Erythroblast (primary cell): Measurements from ENCODE around the gene BRD3OS.

ENCODE experiments used
- GATA1 ChIP-seq: IDR thresholded peaks from 2 replicates; pipeline ENCODE4 v1.6.1; 2011; ENCODE audit warnings: low read depth, mild to moderate bottlenecking, control low read depth, low read length, moderate library complexity
- POLR2A ChIP-seq: IDR thresholded peaks from 2 replicates; pipeline ENCODE4 v1.6.1; 2011; ENCODE audit warnings: mild to moderate bottlenecking, low read length

DNA sequence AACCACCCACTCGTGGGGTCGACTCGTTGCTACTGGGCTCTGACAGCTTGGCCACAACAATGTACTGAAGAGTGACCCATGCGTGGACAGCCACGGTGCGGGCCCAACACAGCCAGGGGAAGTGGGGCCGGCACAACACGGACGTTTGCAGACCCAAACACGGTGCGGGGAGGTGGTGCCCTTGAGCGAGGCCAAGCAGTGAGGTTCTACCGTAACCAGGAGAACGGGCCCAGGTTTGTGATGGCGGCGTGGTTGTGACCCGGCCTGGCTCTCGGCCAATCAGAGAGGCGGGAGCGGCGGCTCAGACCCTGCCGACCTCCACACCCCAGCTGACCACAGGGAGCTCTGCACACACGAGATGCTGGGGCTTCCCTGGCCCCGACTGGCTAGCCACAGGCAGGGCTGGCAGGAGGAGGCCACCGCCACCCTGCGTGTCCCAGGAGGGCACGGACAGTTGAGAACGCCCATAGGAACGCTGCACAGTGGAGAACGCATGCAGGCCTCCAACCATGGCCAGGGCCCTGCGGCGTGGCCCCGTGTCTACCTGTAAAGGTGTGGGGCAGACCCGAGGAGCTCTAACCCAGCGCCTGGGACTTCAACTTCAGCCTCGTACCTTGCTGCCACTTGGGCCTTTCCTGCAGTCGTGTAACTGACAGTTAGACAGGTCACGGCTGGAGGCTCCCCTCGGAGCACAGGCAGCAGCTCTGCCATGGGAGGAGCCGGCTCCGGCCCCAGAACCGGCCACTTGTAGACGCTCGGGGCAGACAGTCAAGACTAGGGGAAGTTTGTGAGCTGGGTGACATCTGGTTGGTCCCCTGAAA lies 28.9 kb downstream of the BRD3OS start:
- TF ChIP-seq POLR2A (no peak), GATA1 (no peak)
